GM12878 (cell line): Measurements from ENCODE around the gene KIF4B.

Experiments
- CEBPB ChIP-seq, 2 experiments: fragments of 150-350 bp in 1 of 2; IDR thresholded peaks; 2 replicates each; pipeline ENCODE4 v1.6.1; 2012 to 2014; ENCODE audit warnings: low read depth in 2 of 2, low read length in 2 of 2, borderline replicate concordance in 1 of 2, inconsistent platforms in 1 of 2
- HDAC6 ChIP-seq: fragments of 200-600 bp; sonication (generic); IDR thresholded peaks from one replicate; pipeline ENCODE4 v1.8.0; 2017; ENCODE audit warnings: antibody characterized with exemption; ENCODE audit not compliant: unreplicated experiment
- KAT2A ChIP-seq: conservative IDR thresholded peaks from 2 replicates; pipeline ENCODE4 v1.6.1; 2011; ENCODE audit warnings: low read depth, low read length; ENCODE audit not compliant: control insufficient read depth
- RAD21 ChIP-seq: IDR thresholded peaks from 2 replicates; pipeline ENCODE4 v1.6.1; 2011; ENCODE audit warnings: mild to moderate bottlenecking, low read depth, low read length, moderate library complexity; ENCODE audit not compliant: insufficient read depth
- SREBF2 ChIP-seq: IDR thresholded peaks from 2 replicates; pipeline ENCODE4 v1.6.1; 2012; ENCODE audit warnings: mild to moderate bottlenecking, low read length
- TAF1 ChIP-seq: IDR thresholded peaks from 2 replicates; pipeline ENCODE4 v1.6.1; 2011; ENCODE audit warnings: mild to moderate bottlenecking, low read depth, low read length, borderline replicate concordance
- ZNF274 ChIP-seq: IDR thresholded peaks from one replicate; pipeline ENCODE4 v1.8.0; 2011; ENCODE audit not compliant: insufficient read length, insufficient read depth
- TF ChIP-seq, protein P1 (sequence below), 3 experiments: IDR thresholded peaks in 2 of 3; conservative IDR thresholded peaks in 1 of 3; 2 replicates each; pipeline ENCODE4 v1.5.1; 2011; ENCODE audit warnings: low read depth in 3 of 3, low read length in 3 of 3, mild to moderate bottlenecking in 3 of 3, control low read depth in 2 of 3, moderate library complexity in 2 of 3, inconsistent platforms in 1 of 3, mixed read lengths in 1 of 3; ENCODE audit not compliant: control insufficient read depth in 2 of 3, insufficient read depth in 1 of 3; ENCODE audit errors: extremely low read depth in 1 of 3
- TF ChIP-seq, protein P2 (sequence below): IDR thresholded peaks from 2 replicates; pipeline ENCODE4 v1.6.1; 2012; ENCODE audit warnings: mild to moderate bottlenecking, low read depth, low read length
- TF ChIP-seq, protein P3 (sequence below): IDR thresholded peaks from 2 replicates; pipeline ENCODE4 v1.6.1; 2012; ENCODE audit warnings: low read depth, low read length, improper control_type of control experiment
- TF ChIP-seq, protein P4 (sequence below): IDR thresholded peaks from 2 replicates; pipeline ENCODE4 v1.6.1; 2011; ENCODE audit warnings: low read depth, low read length, improper control_type of control experiment, borderline replicate concordance
- TF ChIP-seq, protein P5 (sequence below): IDR thresholded peaks from 2 replicates; pipeline ENCODE4 v1.6.1; 2012; ENCODE audit warnings: low read depth, low read length, improper control_type of control experiment

DNA sequence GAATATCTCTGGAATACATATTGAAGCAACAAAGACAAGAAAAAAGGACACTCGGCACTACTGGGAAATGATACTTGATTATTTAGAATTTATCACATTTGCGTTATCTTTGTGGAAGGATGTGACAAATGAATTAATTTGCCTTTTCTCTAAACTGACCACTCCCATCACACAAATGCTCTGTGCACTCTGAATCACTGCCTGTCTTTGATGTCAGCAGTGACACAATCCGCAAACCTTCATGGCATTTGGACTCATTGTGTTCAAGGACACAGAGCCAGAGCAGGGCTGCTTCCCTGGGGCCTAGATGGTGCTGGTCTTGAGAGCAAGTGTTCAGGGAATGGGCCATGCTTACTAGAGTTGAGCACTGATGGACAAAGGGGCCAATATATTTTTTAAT, 4.9 kb upstream of the KIF4B start:
- no peak for TF ChIP-seq RAD21
- no peak for TF ChIP-seq CEBPB (IDR thresholded peaks at IDR 0.05; ENCODE audit: borderline replicate concordance in 1 of 2, low read depth in 2 of 2, low read length in 2 of 2)
- TF ChIP-seq, protein P1, sequence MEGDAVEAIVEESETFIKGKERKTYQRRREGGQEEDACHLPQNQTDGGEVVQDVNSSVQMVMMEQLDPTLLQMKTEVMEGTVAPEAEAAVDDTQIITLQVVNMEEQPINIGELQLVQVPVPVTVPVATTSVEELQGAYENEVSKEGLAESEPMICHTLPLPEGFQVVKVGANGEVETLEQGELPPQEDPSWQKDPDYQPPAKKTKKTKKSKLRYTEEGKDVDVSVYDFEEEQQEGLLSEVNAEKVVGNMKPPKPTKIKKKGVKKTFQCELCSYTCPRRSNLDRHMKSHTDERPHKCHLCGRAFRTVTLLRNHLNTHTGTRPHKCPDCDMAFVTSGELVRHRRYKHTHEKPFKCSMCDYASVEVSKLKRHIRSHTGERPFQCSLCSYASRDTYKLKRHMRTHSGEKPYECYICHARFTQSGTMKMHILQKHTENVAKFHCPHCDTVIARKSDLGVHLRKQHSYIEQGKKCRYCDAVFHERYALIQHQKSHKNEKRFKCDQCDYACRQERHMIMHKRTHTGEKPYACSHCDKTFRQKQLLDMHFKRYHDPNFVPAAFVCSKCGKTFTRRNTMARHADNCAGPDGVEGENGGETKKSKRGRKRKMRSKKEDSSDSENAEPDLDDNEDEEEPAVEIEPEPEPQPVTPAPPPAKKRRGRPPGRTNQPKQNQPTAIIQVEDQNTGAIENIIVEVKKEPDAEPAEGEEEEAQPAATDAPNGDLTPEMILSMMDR (IDR thresholded peaks at IDR 0.05 in 2 of 3, conservative IDR thresholded peaks at IDR 0.05 in 1 of 3; ENCODE audit: control insufficient read depth in 2 of 3, extremely low read depth in 1 of 3, insufficient read depth in 1 of 3, low read depth in 3 of 3, low read length in 3 of 3): no peak
- TF ChIP-seq, protein P2, sequence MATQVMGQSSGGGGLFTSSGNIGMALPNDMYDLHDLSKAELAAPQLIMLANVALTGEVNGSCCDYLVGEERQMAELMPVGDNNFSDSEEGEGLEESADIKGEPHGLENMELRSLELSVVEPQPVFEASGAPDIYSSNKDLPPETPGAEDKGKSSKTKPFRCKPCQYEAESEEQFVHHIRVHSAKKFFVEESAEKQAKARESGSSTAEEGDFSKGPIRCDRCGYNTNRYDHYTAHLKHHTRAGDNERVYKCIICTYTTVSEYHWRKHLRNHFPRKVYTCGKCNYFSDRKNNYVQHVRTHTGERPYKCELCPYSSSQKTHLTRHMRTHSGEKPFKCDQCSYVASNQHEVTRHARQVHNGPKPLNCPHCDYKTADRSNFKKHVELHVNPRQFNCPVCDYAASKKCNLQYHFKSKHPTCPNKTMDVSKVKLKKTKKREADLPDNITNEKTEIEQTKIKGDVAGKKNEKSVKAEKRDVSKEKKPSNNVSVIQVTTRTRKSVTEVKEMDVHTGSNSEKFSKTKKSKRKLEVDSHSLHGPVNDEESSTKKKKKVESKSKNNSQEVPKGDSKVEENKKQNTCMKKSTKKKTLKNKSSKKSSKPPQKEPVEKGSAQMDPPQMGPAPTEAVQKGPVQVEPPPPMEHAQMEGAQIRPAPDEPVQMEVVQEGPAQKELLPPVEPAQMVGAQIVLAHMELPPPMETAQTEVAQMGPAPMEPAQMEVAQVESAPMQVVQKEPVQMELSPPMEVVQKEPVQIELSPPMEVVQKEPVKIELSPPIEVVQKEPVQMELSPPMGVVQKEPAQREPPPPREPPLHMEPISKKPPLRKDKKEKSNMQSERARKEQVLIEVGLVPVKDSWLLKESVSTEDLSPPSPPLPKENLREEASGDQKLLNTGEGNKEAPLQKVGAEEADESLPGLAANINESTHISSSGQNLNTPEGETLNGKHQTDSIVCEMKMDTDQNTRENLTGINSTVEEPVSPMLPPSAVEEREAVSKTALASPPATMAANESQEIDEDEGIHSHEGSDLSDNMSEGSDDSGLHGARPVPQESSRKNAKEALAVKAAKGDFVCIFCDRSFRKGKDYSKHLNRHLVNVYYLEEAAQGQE: no peak
- TF ChIP-seq, protein P3, sequence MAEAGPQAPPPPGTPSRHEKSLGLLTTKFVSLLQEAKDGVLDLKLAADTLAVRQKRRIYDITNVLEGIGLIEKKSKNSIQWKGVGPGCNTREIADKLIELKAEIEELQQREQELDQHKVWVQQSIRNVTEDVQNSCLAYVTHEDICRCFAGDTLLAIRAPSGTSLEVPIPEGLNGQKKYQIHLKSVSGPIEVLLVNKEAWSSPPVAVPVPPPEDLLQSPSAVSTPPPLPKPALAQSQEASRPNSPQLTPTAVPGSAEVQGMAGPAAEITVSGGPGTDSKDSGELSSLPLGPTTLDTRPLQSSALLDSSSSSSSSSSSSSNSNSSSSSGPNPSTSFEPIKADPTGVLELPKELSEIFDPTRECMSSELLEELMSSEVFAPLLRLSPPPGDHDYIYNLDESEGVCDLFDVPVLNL: no peak
- TF ChIP-seq, protein P4, sequence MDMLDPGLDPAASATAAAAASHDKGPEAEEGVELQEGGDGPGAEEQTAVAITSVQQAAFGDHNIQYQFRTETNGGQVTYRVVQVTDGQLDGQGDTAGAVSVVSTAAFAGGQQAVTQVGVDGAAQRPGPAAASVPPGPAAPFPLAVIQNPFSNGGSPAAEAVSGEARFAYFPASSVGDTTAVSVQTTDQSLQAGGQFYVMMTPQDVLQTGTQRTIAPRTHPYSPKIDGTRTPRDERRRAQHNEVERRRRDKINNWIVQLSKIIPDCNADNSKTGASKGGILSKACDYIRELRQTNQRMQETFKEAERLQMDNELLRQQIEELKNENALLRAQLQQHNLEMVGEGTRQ: no peak
- no peak for TF ChIP-seq HDAC6
- TF ChIP-seq TAF1: no peak
- no peak for TF ChIP-seq SREBF2
- no peak for TF ChIP-seq KAT2A
- TF ChIP-seq, protein P5, sequence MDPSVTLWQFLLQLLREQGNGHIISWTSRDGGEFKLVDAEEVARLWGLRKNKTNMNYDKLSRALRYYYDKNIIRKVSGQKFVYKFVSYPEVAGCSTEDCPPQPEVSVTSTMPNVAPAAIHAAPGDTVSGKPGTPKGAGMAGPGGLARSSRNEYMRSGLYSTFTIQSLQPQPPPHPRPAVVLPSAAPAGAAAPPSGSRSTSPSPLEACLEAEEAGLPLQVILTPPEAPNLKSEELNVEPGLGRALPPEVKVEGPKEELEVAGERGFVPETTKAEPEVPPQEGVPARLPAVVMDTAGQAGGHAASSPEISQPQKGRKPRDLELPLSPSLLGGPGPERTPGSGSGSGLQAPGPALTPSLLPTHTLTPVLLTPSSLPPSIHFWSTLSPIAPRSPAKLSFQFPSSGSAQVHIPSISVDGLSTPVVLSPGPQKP: no peak
- TF ChIP-seq ZNF274: no peak
